K562 (cell line): ENCODE results near the gene PRDM11.

Experiments
- EZH2 ChIP-seq: IDR thresholded peaks from 2 replicates; pipeline ENCODE4 v1.6.1; 2012; ENCODE audit warnings: low read depth, mild to moderate bottlenecking, inconsistent platforms, low read length, borderline replicate concordance
- FOXP1 ChIP-seq: sonication (generic); formaldehyde crosslinking; IDR thresholded peaks from 2 replicates; pipeline ENCODE4 v1.8.0; 2022; ENCODE audit warnings: mild to moderate bottlenecking, missing genetic modification reagents
- RCOR1 ChIP-seq, 2 experiments: IDR thresholded peaks; 2 replicates each; pipeline ENCODE4 v1.6.1; 2012; ENCODE audit warnings: low read depth in 2 of 2, low read length in 2 of 2, borderline replicate concordance in 1 of 2, improper control_type of control experiment in 1 of 2
- TBL1XR1 ChIP-seq, 2 experiments: IDR thresholded peaks; 2 replicates each; pipeline ENCODE4 v1.6.1; 2012; ENCODE audit warnings: improper control_type of control experiment in 2 of 2, low read length in 2 of 2, mild to moderate bottlenecking in 1 of 2
- ZNF146 ChIP-seq: IDR thresholded peaks from one replicate; pipeline ENCODE4 v1.6.1; 2018; ENCODE audit warnings: missing compliant biosample characterization; ENCODE audit not compliant: unreplicated experiment
- TF ChIP-seq, protein P1 (sequence below), 2 experiments: fragments of 450-650 bp; formaldehyde crosslinking in 1 of 2; IDR thresholded peaks; 2 replicates each; pipeline versions ENCODE4 v1.4.0 to v1.6.1; 2014 to 2020; ENCODE audit warnings: mild to moderate bottlenecking in 2 of 2, borderline replicate concordance in 1 of 2, low read depth in 1 of 2

DNA sequence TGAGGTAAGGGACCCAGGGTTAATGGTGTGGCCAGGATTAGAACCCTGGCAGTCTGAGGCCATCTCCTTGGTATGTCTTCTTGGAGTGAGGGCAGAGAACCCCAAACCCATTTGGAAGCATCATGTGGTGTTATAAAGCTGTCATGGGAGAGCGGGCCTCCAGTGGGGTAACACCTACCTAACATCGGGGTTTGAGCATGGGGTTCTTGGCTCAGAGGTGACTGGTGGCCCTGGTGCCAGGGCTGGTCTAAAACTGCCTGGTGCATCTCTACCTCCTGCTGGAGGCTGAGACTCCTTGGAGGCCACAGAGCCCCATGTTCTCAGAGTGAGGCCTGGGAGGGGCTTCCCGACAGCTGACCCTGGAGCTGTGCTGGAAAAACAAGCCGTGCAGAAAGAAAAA lies 4.5 kb downstream of the PRDM11 start:
- no peak for TF ChIP-seq TBL1XR1 (IDR thresholded peaks at IDR 0.05; ENCODE audit: low read length in 2 of 2)
- no peak for TF ChIP-seq FOXP1 (CRISPR knock-in tag)
- TF ChIP-seq EZH2 = no peak
- TF ChIP-seq, protein P1, sequence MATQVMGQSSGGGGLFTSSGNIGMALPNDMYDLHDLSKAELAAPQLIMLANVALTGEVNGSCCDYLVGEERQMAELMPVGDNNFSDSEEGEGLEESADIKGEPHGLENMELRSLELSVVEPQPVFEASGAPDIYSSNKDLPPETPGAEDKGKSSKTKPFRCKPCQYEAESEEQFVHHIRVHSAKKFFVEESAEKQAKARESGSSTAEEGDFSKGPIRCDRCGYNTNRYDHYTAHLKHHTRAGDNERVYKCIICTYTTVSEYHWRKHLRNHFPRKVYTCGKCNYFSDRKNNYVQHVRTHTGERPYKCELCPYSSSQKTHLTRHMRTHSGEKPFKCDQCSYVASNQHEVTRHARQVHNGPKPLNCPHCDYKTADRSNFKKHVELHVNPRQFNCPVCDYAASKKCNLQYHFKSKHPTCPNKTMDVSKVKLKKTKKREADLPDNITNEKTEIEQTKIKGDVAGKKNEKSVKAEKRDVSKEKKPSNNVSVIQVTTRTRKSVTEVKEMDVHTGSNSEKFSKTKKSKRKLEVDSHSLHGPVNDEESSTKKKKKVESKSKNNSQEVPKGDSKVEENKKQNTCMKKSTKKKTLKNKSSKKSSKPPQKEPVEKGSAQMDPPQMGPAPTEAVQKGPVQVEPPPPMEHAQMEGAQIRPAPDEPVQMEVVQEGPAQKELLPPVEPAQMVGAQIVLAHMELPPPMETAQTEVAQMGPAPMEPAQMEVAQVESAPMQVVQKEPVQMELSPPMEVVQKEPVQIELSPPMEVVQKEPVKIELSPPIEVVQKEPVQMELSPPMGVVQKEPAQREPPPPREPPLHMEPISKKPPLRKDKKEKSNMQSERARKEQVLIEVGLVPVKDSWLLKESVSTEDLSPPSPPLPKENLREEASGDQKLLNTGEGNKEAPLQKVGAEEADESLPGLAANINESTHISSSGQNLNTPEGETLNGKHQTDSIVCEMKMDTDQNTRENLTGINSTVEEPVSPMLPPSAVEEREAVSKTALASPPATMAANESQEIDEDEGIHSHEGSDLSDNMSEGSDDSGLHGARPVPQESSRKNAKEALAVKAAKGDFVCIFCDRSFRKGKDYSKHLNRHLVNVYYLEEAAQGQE (IDR thresholded peaks at IDR 0.05; ENCODE audit: borderline replicate concordance) = no peak
- TF ChIP-seq, protein P1 (CRISPR knock-in tag; IDR thresholded peaks at IDR 0.05; ENCODE audit: low read depth) = no peak
- no peak for TF ChIP-seq RCOR1 (IDR thresholded peaks at IDR 0.05; ENCODE audit: borderline replicate concordance in 1 of 2, low read depth in 2 of 2, low read length in 2 of 2)
- no peak for TF ChIP-seq ZNF146 (CRISPR knock-in tag)
